Measurements from ENCODE around the gene TCTN2. TPM values are rescaled to one million over a fixed set of nuclear protein-coding genes. Genes with fewer than 3 reads are reported as not detected.

Gene TCTN2
- total and polyA plus RNA-seq, 2 of the 8 experiments (the other 6 are each of a cell fraction or from before 2014, with no cell fraction given) = 7.5 to 8.4 TPM

GRCh38 chr12:123732251-123732650, 61.3 kb downstream of the TCTN2 start (continued):
- TF ChIP-seq MAX (IDR thresholded peaks at IDR 0.05) (no peak), ATF3 (IDR thresholded peaks at IDR 0.05; ENCODE audit: insufficient read depth, low read depth, low read length) (no peak), EZH2 (IDR thresholded peaks at IDR 0.05; ENCODE audit: low read depth, low read length, severe bottlenecking) (no peak), JUND (IDR thresholded peaks at IDR 0.05; ENCODE audit: low read length) (no peak), HDAC6 (IDR thresholded peaks at IDR 0.05; ENCODE audit: low read depth, low read length) (no peak)

Measured in H1 (cell line).